ENCODE data around the gene ACADVL. TPM values are rescaled to one million over a fixed set of nuclear protein-coding genes. Genes with fewer than 3 reads are reported as not detected.

ACADVL gene
- total RNA-seq, 4 donors from 2014 or later = 250 to 662 (median 544) TPM

GRCh38 chr17:7260151-7260550, 40.4 kb downstream of the ACADVL start:
- no peak for DNase-seq (ENCODE audit: extremely low spot score)
- Histone ChIP-seq H3K36me3 (peaks cover 32 to 47% (median 45%) of the 10 kb centered on the region in 4 donors), H3K9me3 (no peaks in the 10 kb centered on the region), H3K27ac (replicated peaks in 1 of 4) (no peak overlapping the region), H3K4me3 (no peak overlapping the region), H3K27me3 (peaks cover 17 to 49% (median 36%) of the 10 kb centered on the region in 4 donors), H3K4me1 (peaks cover 25 to 40% (median 30%) of the 10 kb centered on the region in 4 donors)
- 84% methylated on average over 3 of the region's 4 CpGs for WGBS
- TF ChIP-seq EP300 (IDR thresholded peaks at IDR 0.05) = no peak
- TF ChIP-seq POLR2A (IDR thresholded peaks at IDR 0.05; ENCODE audit: low read depth) = no peak
- TF ChIP-seq POLR2AphosphoS5 (IDR thresholded peaks at IDR 0.05) = no peak
- no peak for TF ChIP-seq CTCF (IDR thresholded peaks at IDR 0.05)
- intact Hi-C loops (cut with DNase I) = no loop called here

- TF ChIP-seq POLR2A (IDR thresholded peaks at IDR 0.05; ENCODE audit: low read depth) = no peak
- TF ChIP-seq POLR2AphosphoS5 (IDR thresholded peaks at IDR 0.05) = peak in 1 of 2 donors; percentile 24
- TF ChIP-seq EP300 (IDR thresholded peaks at IDR 0.05) = no peak
- TF ChIP-seq CTCF (IDR thresholded peaks at IDR 0.05) = no peak
- DNase-seq (ENCODE audit: extremely low spot score) = no peak
- peaks cover 25 to 40% (median 30%) of the 10 kb centered on the region in 4 donors for H3K4me1 ChIP-seq
- intact Hi-C loops (cut with DNase I) = no loop called here
- H3K4me3 ChIP-seq = peak overlapping the region; percentile 44 to 64 (median 52)
- peaks cover 28 to 40% (median 38%) of the 10 kb centered on the region in 4 donors for H3K36me3 ChIP-seq
- H3K27me3 ChIP-seq = peaks cover 17 to 55% (median 36%) of the 10 kb centered on the region in 4 donors
- H3K9me3 ChIP-seq = no peaks in the 10 kb centered on the region
- peak overlapping the region in 2 of 4 donors; percentile 10 to 27 for H3K27ac ChIP-seq (replicated peaks in 1 of 4)
- 21% methylated on average over 16 of the region's 54 CpGs for WGBS
Measured at GRCh38 chr17:7260651-7261378, 41.1 kb downstream of the ACADVL start.

- no peaks in the 10 kb centered on the region for H3K9me3 ChIP-seq
- no peak for TF ChIP-seq POLR2AphosphoS5 (IDR thresholded peaks at IDR 0.05)
- TF ChIP-seq CTCF (IDR thresholded peaks at IDR 0.05) = no peak
- peaks cover 17 to 60% (median 36%) of the 10 kb centered on the region in 4 donors for H3K27me3 ChIP-seq
- peaks cover 25 to 40% (median 30%) of the 10 kb centered on the region in 4 donors for H3K4me1 ChIP-seq
- whole genome bisulfite sequencing = 16% methylated on average over 7 of the region's 71 CpGs
- peaks cover 22 to 33% (median 31%) of the 10 kb centered on the region in 4 donors for H3K36me3 ChIP-seq
- H3K4me3 ChIP-seq = peak overlapping the region; percentile 44 to 64 (median 52)
- H3K27ac ChIP-seq (replicated peaks in 1 of 4) = peak overlapping the region in 1 of 4 donors; percentile 10
- no peak for DNase-seq (ENCODE audit: extremely low spot score)
- intact Hi-C loops (cut with DNase I) = no loop called here
Measured at GRCh38 chr17:7261379-7262191, 41.8 kb downstream of the ACADVL start.

GRCh38 chr17:7262192-7262934, 42.6 kb downstream of the ACADVL start, which contains the start of gene CLDN7:
CLDN7 (minus strand) TSS chr17:7262478; CDS start chr17:7262043, 435 bp downstream.
- DNase-seq (ENCODE audit: extremely low spot score) = no peak
- WGBS = 8% methylated on average over 48 of the region's 64 CpGs
- Histone ChIP-seq H3K4me1 (peaks cover 25 to 40% (median 30%) of the 10 kb centered on the region in 4 donors), H3K36me3 (peaks cover 19 to 25% (median 23%) of the 10 kb centered on the region in 4 donors), H3K4me3 (peak within 1 kb of the TSS; percentile 44 to 64 (median 52)), H3K27ac (replicated peaks in 1 of 4) (peak within 1 kb of the TSS in 2 of 4 donors; percentile 10 to 24), H3K9me3 (no peaks in the 10 kb centered on the region), H3K27me3 (peaks cover 17 to 63% (median 37%) of the 10 kb centered on the region in 4 donors)
- TF ChIP-seq POLR2AphosphoS5 (IDR thresholded peaks at IDR 0.05) (no peak), EP300 (IDR thresholded peaks at IDR 0.05) (no peak), POLR2A (IDR thresholded peaks at IDR 0.05; ENCODE audit: low read depth) (no peak), CTCF (IDR thresholded peaks at IDR 0.05) (no peak)
- intact Hi-C loops (cut with DNase I) = no loop called here

Data from esophagus muscularis mucosa (tissue), 4 donors.